NB4 (cell line): Measurements from ENCODE around the gene COPZ1.

Experiments used
- POLR2A ChIP-seq: IDR thresholded peaks from 2 replicates; pipeline ENCODE4 v1.6.1; 2011; ENCODE audit warnings: mild to moderate bottlenecking; ENCODE audit not compliant: insufficient read length; ENCODE audit errors: extremely low read depth
- TF ChIP-seq, protein P1 (sequence below): IDR thresholded peaks from one replicate; pipeline ENCODE4 v1.5.1; 2012; ENCODE audit warnings: low read depth, low read length
- TF ChIP-seq, protein P2 (sequence below): IDR thresholded peaks from 2 replicates; pipeline ENCODE4 v1.6.1; 2011; ENCODE audit warnings: low read depth, low read length

GRCh38 chr12:54352022-54352531, 27.1 kb downstream of the COPZ1 start:
- TF ChIP-seq, protein P1, sequence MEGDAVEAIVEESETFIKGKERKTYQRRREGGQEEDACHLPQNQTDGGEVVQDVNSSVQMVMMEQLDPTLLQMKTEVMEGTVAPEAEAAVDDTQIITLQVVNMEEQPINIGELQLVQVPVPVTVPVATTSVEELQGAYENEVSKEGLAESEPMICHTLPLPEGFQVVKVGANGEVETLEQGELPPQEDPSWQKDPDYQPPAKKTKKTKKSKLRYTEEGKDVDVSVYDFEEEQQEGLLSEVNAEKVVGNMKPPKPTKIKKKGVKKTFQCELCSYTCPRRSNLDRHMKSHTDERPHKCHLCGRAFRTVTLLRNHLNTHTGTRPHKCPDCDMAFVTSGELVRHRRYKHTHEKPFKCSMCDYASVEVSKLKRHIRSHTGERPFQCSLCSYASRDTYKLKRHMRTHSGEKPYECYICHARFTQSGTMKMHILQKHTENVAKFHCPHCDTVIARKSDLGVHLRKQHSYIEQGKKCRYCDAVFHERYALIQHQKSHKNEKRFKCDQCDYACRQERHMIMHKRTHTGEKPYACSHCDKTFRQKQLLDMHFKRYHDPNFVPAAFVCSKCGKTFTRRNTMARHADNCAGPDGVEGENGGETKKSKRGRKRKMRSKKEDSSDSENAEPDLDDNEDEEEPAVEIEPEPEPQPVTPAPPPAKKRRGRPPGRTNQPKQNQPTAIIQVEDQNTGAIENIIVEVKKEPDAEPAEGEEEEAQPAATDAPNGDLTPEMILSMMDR = no peak
- TF ChIP-seq, protein P2, sequence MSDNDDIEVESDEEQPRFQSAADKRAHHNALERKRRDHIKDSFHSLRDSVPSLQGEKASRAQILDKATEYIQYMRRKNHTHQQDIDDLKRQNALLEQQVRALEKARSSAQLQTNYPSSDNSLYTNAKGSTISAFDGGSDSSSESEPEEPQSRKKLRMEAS = no peak
- no peak for TF ChIP-seq POLR2A
